ENCODE data around the gene PIM3.

DNA sequence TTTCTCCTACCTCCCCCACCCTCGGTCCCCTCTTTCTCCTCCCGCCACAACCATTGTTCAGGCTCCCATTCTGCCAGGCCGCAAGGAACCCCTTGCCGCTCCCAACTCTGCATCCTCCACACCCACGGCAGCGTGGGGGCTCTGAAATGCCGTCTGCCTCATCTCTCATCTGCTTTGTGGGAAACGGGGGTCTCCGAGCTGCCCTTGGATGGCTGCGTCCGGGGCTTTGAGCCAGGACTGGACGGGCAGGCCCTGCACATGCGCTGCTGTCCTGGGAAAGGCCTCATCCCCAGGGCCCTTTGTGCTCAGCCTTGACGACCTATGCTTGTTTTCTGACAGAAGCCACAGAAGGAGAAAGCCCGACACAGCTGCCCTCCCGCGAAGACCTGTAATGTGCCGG is 33.7 kb upstream of the PIM3 start:
- TF ChIP-seq, protein P1, sequence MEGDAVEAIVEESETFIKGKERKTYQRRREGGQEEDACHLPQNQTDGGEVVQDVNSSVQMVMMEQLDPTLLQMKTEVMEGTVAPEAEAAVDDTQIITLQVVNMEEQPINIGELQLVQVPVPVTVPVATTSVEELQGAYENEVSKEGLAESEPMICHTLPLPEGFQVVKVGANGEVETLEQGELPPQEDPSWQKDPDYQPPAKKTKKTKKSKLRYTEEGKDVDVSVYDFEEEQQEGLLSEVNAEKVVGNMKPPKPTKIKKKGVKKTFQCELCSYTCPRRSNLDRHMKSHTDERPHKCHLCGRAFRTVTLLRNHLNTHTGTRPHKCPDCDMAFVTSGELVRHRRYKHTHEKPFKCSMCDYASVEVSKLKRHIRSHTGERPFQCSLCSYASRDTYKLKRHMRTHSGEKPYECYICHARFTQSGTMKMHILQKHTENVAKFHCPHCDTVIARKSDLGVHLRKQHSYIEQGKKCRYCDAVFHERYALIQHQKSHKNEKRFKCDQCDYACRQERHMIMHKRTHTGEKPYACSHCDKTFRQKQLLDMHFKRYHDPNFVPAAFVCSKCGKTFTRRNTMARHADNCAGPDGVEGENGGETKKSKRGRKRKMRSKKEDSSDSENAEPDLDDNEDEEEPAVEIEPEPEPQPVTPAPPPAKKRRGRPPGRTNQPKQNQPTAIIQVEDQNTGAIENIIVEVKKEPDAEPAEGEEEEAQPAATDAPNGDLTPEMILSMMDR (IDR thresholded peaks at IDR 0.05; ENCODE audit: low read length): no peak
- TF ChIP-seq EZH2 (optimal IDR thresholded peaks at IDR 0.05; ENCODE audit: low read depth, low read length): no peak

Data from MM.1S (cell line).